SK-N-SH treated with all-trans-retinoic acid at 6 μM for 48 hours (cell line): Measurements from ENCODE around the gene THRAP3.

Experiments
- ARNTL ChIP-seq: fragments of 450-650 bp; formaldehyde crosslinking; IDR thresholded peaks from 2 replicates; pipeline ENCODE4 v1.5.0; 2020; ENCODE audit warnings: low read depth, mild to moderate bottlenecking, moderate library complexity, borderline replicate concordance
- BACH2 ChIP-seq: fragments of 250-450 bp; sonication (Bioruptor Pico); IDR thresholded peaks from 2 replicates; pipeline ENCODE4 v1.9.0; 2021; ENCODE audit warnings: mild to moderate bottlenecking, borderline replicate concordance
- ESRRG ChIP-seq: fragments of 250-450 bp; sonication (Bioruptor Pico); IDR thresholded peaks from 2 replicates; pipeline ENCODE4 v1.6.1; 2021; ENCODE audit warnings: mild to moderate bottlenecking
- GLIS3 ChIP-seq: fragments of 250-450 bp; sonication (Bioruptor Pico); IDR thresholded peaks from 2 replicates; pipeline ENCODE4 v1.5.0; 2020; ENCODE audit warnings: mild to moderate bottlenecking, moderate library complexity
- PPARA ChIP-seq: fragments of 250-450 bp; sonication (Bioruptor Pico); IDR thresholded peaks from 2 replicates; pipeline ENCODE4 v1.5.0; 2020; ENCODE audit warnings: mild to moderate bottlenecking, borderline replicate concordance
- RARB ChIP-seq: fragments of 250-450 bp; sonication (Bioruptor Pico); IDR thresholded peaks from 2 replicates; pipeline ENCODE4 v1.8.0; 2021; ENCODE audit warnings: mild to moderate bottlenecking, moderate library complexity
- SNAI2 ChIP-seq: fragments of 250-450 bp; sonication (Bioruptor Pico); IDR thresholded peaks from 2 replicates; pipeline ENCODE4 v1.5.0; 2020; ENCODE audit warnings: mild to moderate bottlenecking, moderate library complexity
- TOX ChIP-seq: fragments of 250-450 bp; sonication (Bioruptor Pico); IDR thresholded peaks from 2 replicates; pipeline ENCODE4 v1.8.0; 2021; ENCODE audit warnings: mild to moderate bottlenecking, moderate library complexity, borderline replicate concordance
- ZC3H10 ChIP-seq: fragments of 250-450 bp; sonication (Bioruptor Pico); IDR thresholded peaks from 2 replicates; pipeline ENCODE4 v1.5.1; 2021; ENCODE audit warnings: mild to moderate bottlenecking, moderate library complexity
- ZFP3 ChIP-seq: fragments of 250-450 bp; sonication (Bioruptor Pico); IDR thresholded peaks from 2 replicates; pipeline ENCODE4 v1.5.0; 2020; ENCODE audit warnings: mild to moderate bottlenecking, moderate library complexity
- ZFP30 ChIP-seq: fragments of 450-650 bp; formaldehyde crosslinking; IDR thresholded peaks from 2 replicates; pipeline ENCODE4 v1.5.0; 2022; ENCODE audit warnings: mild to moderate bottlenecking, moderate library complexity
- TF ChIP-seq, protein P1 (sequence below): fragments of 250-450 bp; sonication (Bioruptor Pico); IDR thresholded peaks from 2 replicates; pipeline ENCODE4 v1.8.0; 2020; ENCODE audit warnings: mild to moderate bottlenecking, moderate library complexity, borderline replicate concordance
- TF ChIP-seq, protein P2 (sequence below): fragments of 250-450 bp; sonication (Bioruptor Pico); IDR thresholded peaks from 2 replicates; pipeline ENCODE4 v1.5.1; 2020; ENCODE audit warnings: low read depth, mild to moderate bottlenecking, moderate library complexity

DNA sequence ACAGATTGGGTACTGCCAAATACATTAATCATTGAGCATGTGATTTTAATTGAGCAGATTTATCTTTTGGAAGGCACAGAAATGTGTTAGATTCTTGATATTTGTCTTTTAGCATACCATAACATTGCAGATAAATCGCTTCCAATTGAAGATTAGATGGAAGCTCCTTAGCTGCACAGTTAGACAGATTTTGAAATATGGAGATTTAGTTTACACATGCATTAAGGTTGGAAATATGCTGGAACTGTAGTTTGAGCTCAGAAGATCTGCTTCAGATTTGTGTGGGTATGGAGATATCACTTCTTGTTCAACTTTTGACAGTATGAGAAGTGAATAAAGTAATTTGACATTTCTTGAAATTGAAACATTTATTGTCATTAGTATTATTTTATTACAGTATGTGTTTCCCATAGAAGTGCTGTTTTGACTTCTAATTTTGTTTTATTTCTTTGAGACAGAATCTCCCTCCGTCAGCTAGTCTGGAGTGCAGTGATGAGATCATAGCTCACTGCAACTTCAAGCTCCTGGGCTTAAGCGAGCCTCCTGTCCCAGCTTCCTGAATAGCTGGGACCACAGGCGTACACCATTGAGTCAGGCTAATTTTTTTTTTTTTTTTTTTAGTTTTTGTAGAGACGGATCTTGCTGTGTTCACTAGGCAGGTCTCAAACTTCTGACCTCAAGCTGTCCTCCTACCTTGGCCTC is 29.1 kb downstream of the THRAP3 start:
- TF ChIP-seq ZC3H10 (CRISPR knock-in tag) (no peak), PPARA (no peak), ZFP3 (CRISPR knock-in tag) (no peak), SNAI2 (CRISPR knock-in tag) (no peak), GLIS3 (no peak), ARNTL (CRISPR knock-in tag) (no peak), RARB (CRISPR knock-in tag) (no peak), ZFP30 (CRISPR knock-in tag) (no peak), ESRRG (CRISPR knock-in tag) (no peak), TOX (CRISPR knock-in tag) (no peak), BACH2 (CRISPR knock-in tag) (no peak)
- TF ChIP-seq, protein P1, sequence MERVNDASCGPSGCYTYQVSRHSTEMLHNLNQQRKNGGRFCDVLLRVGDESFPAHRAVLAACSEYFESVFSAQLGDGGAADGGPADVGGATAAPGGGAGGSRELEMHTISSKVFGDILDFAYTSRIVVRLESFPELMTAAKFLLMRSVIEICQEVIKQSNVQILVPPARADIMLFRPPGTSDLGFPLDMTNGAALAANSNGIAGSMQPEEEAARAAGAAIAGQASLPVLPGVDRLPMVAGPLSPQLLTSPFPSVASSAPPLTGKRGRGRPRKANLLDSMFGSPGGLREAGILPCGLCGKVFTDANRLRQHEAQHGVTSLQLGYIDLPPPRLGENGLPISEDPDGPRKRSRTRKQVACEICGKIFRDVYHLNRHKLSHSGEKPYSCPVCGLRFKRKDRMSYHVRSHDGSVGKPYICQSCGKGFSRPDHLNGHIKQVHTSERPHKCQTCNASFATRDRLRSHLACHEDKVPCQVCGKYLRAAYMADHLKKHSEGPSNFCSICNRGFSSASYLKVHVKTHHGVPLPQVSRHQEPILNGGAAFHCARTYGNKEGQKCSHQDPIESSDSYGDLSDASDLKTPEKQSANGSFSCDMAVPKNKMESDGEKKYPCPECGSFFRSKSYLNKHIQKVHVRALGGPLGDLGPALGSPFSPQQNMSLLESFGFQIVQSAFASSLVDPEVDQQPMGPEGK (CRISPR knock-in tag): no peak
- TF ChIP-seq, protein P2, sequence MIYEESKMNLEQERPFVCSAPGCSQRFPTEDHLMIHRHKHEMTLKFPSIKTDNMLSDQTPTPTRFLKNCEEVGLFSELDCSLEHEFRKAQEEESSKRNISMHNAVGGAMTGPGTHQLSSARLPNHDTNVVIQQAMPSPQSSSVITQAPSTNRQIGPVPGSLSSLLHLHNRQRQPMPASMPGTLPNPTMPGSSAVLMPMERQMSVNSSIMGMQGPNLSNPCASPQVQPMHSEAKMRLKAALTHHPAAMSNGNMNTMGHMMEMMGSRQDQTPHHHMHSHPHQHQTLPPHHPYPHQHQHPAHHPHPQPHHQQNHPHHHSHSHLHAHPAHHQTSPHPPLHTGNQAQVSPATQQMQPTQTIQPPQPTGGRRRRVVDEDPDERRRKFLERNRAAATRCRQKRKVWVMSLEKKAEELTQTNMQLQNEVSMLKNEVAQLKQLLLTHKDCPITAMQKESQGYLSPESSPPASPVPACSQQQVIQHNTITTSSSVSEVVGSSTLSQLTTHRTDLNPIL (CRISPR knock-in tag): no peak
